Stomach smooth muscle (tissue), 2 donors: ENCODE data around the gene STK4.

Experiments
- H3K27ac ChIP-seq: one replicate; pipeline ENCODE4 v1.7.0; 2013; ENCODE audit warnings: mild to moderate bottlenecking, low read length, inconsistent platforms
- H3K27me3 ChIP-seq, 2 donors: one replicate each; pipeline ENCODE4 v1.7.0; 2013; ENCODE audit warnings: low read length in 2 of 2; ENCODE audit not compliant: insufficient read depth in 2 of 2, control insufficient read depth in 1 of 2
- H3K36me3 ChIP-seq, 2 donors: one replicate each; pipeline ENCODE4 v1.7.0; 2013; ENCODE audit warnings: low read length in 2 of 2; ENCODE audit not compliant: control insufficient read depth in 2 of 2, insufficient read depth in 2 of 2
- H3K4me1 ChIP-seq: one replicate; pipeline ENCODE4 v1.7.0; 2013; ENCODE audit warnings: low read length; ENCODE audit not compliant: control insufficient read depth, insufficient read depth
- H3K4me3 ChIP-seq, 2 donors: one replicate each; pipeline ENCODE4 v1.7.0; 2013; ENCODE audit warnings: low read length in 2 of 2
- H3K9ac ChIP-seq, 2 donors: one replicate each; pipeline ENCODE4 v1.7.0; 2013; ENCODE audit warnings: low read length in 2 of 2, mild to moderate bottlenecking in 1 of 2
- H3K9me3 ChIP-seq, 2 donors: one replicate each; pipeline ENCODE4 v1.7.0; 2013; ENCODE audit warnings: low read length in 2 of 2; ENCODE audit not compliant: control insufficient read depth in 2 of 2
- donor health status: healthy.
- donor health status: Pancreatic carcinoma.

Gene STK4

GRCh38 chr20:45128099-45128498, 161.8 kb downstream of the STK4 start:
- H3K9ac ChIP-seq: no peak overlapping the region
- H3K36me3 ChIP-seq: no peaks in the 10 kb centered on the region
- H3K27ac ChIP-seq: no peak overlapping the region
- H3K4me3 ChIP-seq: no peak overlapping the region
- H3K9me3 ChIP-seq: peaks cover 0 to 5% of the 10 kb centered on the region in 2 donors
- no peaks in the 10 kb centered on the region for H3K4me1 ChIP-seq
- peaks cover 0 to 2% of the 10 kb centered on the region in 2 donors for H3K27me3 ChIP-seq
